Measurements from ENCODE around the gene PGK2.
"Not testable (repeated sequence)": the region's sequence is repeated elsewhere in the genome, so short reads cannot be mapped to it uniquely, and the experiment has no call there.

The PGK2 gene

DNA sequence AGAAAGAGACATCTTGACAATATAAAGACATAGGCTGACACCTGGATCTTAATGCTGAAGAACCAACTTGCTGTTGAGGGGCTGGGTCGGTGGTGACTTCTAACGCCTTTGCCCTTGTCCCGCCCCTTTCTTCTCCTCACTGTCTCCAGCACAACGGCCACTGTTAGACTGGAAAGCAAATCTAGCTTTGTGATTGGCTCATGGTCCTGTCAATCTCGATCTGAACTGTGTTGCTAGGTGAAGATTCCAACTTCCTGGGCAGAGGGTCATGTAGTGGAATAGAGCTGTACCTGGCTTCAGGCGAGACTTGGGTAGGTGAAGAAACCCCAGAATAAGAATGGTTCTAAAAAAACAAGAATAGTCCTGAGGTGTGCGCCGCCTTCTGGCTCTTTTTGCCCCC is at the start of gene PGK2:
Gene PGK2 (minus strand): TSS at position 110 of the 400 bp plus-strand sequence. CDS start 98 bp downstream, at position 12.
- no peak for DNase-seq

DNA sequence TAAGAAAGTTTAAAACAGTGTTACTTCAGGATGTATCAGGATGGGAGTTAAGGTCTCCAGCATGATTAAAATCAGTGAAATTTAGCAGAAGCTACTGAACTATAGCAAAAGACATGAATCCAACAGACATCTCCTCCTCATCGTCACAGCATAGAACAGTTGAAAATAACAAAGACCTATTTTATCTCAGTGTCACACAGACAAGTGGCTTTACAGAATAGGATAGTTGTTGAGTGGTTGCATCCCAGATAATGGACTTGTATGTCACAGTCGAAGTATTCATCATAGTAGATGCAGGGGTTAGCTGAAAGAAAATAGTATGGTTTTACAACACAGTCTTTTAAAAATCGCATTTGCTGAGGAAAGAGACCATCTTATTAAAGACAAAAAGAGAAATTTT is 48.1 kb upstream of the PGK2 start:
- DNase-seq, result no peak

DNA sequence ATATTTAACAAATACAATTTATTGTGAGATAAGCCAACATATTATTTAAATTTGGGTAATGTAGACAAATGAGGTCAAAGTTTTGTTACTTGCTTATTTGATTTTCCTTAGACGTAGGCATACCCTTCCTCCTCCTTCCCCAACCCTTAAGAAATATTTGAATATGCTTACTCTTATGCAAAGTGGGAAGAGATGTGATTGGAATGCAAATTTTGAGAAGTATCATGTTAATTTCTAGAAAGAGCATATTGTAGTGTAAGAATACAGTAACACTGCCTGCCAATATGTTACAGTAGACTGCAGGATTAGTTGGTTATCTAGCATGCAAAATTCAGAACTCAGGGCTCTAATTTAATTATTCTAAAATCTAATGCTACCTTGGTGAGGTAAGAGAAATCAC is 46.3 kb upstream of the PGK2 start:
- DNase-seq, result no peak

DNA sequence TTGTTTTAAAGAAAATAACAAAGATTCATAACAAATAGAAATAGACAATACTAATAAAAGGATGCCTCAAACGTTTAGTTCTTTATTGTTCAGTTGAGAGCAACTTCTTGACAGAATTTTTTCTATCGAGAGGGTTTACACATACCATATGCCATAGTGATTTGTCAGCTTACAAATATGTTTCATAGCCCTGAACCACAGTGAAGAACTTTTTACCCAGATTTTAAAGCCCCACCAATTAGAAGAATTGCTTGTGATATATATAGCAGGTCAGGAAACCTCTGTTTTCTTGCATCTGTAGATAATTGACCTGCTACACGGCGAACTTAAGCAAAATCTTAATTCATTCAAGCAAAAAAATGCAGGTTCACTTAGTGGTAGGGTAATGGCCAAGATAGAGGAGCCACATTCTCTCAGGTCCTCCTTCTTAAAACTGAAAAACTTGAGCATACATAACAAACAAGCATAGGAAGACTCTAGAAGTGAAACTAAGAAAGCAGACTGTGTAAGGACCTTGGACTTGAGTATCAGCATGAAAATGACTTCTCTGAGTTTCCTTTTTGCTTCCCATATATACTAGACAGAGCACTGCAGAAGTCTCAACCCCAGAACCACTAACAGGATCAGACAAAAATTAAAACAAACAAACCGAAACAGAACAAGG is 39.8 kb upstream of the PGK2 start:
- no peak for DNase-seq

DNA sequence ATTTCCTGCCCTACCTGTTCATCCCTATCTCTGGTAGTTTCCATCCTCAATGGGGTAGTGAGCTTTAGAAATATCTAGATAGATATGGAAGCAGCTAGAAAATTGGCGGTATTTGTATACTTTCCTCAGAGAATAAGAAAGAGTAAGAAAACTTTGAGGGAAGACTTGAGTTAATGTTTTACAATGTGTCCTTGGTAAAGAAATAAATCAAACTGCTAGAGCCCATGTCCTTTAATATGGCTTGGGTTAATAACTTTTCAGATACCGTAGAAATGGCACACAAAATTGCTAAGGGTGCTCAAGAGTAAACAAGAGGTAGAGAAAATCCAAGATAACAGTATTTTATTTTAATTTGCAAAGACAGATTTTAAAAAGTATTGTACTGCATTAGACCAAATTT is 28.1 kb upstream of the PGK2 start:
- no peak for DNase-seq

DNA sequence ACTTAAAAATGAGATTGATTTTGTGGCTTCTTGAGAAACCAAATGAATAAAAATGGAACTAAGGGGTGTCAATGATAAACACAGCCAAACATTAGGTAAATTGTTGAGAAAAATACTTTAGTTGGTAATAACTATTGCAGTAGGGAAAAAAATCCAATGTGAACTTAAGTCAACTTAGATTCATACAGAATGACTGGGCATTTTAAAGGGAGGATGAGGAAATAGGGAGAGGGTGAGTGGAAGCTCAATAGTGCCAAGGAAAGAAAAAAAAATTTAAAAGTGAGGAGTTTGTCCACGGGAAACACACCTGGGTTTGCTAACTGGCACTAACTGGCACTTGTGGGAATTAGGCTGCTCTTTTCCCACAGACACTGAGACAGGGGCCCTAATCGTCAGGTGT is 26.2 kb upstream of the PGK2 start:
- no peak for DNase-seq

DNA sequence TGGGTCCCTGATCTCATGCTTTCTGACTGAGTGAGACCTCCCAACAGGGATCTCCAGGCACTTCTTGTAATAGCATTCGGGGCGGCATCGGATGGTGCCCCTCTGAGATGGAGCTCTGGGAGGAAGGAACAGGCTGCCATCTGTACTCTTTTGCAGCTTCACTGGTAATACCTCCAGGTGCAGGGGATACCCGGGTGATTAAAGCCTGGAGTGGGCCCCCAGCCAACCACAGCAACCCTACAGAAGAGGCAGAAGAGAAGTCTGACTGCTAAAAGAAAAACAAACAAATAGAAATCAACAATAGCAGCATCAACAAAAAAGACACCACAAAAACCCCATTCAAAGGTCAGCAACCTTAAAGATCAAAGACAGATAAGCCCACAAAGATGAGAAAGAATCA is 19.1 kb upstream of the PGK2 start:
- DNase-seq, result no peak

DNA sequence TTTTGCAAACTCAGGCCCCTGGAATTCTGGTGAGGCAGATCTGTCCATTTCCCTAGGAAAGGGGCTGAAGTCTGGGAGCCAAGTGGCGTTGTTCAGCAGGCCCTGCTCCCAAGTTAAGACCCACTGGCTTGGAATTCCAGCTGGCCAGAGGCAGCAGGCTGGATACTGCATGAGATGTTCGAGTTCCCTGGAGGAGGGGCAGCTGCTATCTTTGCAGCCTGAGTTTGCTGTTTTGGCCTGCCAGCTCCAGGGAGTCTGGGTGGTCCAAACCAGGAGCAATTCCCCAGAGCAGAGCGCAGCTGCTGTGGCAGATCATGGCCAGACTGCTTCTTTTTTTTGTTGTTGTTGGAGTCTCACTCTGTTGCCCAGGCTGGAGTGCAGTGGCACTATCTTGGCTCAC is 18.2 kb upstream of the PGK2 start:
- DNase-seq, result no peak

DNA sequence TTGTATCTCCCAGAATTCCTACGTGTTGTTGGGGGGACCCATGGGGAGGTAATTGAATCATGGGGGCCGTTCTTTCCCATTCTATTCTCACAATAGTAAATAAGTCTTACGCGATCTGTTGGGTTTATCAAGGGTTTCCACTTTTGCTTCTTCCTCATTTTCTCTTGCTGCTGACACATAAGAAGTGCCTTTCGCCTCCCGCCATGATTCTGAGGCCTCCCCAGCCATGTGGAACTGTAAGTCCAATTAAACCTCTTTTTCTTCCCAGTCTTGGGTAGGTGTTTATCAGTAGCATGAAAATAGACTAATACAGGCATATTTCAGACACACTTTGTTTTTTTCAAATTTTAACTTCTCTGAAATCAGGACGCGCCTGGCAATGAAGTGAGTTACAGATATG is 14.4 kb upstream of the PGK2 start:
- DNase-seq, result no peak

DNA sequence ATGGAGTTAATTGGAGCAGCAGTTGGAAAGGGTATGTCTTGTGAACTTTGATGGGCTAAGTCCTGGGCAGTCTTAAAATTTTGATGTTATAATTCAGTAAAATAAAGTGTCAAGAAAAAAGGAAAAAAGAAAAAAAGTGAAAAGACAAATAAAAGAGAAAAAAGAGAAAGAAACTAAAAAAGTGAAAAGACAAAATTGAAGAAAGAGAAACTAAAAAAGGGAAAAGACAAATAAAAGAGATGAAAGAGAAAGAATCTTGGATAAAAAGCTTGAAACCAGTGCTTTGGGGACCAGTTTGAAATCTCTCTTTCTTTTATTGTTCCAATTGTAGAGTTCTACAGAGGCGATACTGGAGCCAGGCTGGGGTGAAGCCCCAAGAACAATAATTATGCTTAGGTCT is 12.0 kb upstream of the PGK2 start:
- DNase-seq, result no peak

DNA sequence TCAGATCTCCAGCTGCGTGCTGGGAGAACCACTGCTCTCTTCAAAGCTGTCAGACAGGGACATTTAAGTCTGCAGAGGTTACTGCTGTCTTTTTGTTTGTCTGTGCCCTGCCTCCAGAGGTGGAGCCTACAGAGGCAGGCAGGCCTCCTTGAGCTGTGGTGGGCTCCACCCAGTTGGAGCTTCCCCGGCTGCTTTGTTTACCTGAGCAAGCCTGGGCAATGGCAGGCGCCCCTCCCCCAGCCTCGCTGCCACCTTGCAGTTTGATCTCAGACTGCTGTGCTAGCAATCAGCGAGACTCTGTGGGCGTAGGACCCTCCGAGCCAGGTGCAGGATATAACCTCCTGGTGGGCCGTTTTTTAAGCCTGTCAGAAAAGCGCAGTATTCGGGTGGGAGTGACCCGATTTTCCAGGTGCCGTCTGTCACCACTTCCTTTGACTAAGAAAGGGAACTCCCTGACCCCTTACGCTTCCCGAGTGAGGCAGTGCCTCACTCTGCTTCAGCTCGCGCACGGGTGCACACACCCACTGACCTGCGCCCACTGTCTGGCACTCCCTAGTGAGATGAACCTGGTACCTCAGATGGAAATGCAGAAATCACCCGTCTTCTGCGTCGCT is 9.9 kb upstream of the PGK2 start:
- not testable (repeated sequence) for DNase-seq

DNA sequence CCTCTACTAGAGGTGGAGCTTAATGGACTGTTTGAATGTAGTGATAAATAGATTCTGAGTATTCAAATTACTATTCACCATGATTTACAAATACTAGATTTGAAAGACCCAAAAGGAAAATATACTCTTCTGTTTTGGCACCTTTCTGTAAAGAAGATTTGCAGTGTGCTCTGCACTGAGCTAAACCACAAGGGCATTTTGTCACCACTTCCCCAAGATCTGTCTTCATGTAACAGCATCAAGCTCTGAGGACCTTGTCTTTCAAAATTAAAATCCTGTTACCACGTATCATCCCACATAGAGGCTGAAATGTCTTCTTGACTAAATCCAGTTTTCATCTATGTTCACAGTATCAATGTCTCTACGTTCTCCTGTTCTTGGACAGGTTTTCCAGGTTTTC is 3.3 kb upstream of the PGK2 start:
- DNase-seq, result no peak

DNA sequence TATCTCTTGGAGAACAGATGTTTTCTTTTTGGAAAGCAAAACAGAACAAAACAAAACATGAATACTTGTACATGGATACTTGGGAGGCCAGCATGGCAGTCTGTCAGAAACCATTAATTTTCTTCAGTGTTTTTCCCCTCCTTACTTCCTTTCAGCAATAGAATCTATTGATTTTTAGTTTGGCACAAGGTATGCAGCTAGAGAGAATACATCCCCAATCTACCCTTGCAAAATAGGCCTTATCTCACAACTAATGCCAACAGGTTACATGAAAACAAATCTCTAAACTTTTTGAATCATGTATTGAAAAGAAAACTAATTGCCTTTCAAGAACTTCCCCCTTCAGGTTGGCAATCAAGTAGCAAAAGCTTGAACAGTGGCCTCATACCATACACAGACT is 2.8 kb downstream of the PGK2 start:
- no peak for DNase-seq

DNA sequence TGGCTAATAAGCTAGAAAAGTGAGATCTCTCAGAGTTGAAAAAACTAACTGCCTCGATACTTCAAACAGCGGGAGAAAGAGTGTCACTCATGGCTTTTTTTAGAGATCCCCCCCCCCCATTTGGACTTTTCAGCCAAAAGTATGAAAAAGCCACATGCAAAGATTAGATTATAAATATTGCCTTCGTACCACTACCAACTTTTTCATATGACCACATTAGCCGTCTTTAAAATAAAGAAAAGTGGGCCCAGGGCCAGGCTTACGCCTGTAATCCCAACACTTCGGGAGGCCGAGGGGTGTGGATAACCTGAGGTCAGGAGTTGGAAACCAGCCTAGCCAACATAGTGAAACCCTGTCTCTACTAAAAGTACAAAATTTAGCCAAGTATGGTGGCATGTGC is 4.4 kb downstream of the PGK2 start:
- no peak for DNase-seq

DNA sequence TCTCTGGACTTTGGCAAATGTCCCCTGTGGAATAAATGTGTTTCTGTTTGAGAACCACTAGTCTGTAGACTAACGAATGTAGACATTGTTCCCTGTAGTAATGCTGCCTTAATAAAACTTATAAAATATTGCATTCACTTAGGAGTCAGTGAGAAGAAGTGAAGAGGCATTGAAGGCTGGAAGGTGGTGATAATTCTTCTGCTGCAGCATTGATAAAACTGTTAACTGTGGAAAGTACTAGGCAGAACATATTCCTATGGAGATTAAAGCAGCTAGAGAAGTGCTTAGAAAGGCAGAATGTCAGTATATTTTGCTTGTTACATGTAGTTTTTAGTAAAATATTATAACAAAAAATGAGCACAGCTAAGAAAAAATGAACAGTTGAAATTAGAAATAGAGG is 4.8 kb downstream of the PGK2 start:
- DNase-seq, result no peak

DNA sequence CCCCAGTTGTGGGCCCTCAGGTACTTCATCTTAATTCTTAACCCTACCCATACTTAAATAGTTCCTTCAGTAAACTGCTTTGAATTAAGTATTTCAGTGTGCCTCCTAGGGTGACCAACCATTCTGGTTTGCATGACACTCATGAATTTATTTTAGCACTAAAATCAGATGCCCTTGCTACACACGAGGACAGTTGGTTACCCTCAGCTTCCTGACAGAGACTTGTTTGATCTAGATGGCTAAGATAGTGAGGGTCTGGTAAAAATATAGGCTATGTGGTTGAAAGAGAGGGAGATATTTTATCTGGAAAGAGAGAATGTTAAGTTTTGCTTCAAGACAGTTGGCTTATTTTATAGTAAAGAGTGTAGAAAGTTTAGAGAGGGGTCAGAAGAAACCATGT is 10.6 kb downstream of the PGK2 start:
- DNase-seq, result no peak

DNA sequence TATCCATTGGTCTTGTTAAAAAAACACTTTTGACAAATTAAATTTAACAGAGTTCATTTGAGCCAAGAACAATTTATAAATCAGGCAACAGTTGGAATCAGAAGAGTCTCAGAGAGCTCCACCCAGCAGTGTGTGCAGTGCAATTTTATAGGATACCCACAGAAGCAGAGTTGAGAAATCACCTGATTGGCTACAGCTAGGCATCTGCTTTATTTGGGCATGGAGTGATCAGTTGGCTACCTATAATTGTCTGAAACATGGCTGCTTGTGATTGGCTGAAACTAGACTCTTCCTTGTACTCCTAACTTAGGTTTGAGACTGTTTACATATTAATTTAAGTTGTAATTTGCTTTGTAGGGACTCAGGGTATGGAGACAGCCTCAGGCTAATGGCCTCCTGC is 12.0 kb downstream of the PGK2 start:
- DNase-seq, result no peak

DNA sequence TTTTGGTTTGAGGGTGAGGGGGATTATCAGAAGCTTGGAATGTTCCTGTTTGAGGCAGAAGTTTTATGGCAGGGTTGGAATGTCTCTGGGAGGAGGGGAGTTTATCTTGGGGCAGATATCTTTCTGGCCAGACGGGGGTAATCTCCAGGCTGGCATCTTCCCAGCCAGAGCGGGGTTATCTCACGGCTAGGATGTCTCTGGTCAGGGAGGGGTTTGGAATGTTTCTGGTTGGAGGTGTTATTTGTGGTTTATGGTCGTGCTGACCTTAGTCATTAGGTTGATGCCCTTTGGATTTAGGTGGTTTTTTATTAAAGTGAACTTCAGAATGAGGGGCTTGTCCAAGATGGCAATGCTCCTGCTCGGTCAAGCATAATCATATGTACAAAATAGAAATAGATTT is 14.8 kb downstream of the PGK2 start:
- DNase-seq, result no peak

DNA sequence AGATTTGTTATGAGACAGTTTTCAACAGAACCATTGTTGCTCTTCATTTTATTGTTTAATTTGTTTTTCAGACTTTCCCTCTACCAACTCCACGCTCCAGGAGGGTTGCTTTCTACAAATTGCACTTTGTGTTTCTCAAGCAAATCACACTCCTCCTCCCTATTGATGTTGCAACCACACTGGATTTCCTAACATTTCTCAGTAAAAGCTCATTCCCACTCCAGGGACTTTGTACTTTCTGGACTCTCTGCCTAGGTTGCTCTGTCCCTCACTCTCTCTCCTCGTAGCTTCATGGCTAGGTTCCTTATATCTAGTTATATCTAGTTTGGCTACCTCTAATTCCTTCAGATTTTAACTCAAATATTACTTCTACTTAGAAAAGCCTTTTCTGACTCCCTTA is 20.3 kb downstream of the PGK2 start:
- DNase-seq, result no peak

DNA sequence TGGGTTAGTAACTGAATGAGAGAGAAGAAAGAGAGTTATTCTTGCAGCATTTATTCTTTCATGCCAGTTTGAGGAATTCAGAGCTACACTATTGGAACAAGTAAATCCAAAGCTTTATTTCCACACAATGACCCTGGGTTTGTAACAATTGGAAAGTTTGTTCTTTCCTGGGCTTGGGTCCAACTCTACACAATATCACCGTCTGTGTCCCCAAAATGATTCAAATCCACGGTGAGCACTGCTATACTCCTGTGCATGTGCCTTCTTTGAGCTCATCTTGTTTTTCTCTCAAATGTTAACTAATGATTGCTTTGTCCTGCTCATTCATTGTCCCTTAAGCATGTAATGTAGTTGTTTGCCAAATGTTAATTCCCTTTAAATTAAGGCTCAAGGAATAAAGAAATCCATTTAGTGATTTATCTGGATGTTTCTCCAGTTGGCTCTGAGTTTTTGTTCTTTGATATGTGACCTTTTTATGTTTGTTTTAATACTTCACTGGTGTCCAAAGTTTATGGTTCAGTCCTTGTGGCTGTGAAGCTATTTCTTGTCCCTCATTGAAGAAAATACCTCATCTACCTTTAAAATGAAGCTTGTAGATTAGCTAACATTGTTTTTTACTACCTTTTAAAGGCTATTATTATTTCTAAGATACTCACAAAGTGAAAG is 22.4 kb downstream of the PGK2 start:
- DNase-seq, result no peak

DNA sequence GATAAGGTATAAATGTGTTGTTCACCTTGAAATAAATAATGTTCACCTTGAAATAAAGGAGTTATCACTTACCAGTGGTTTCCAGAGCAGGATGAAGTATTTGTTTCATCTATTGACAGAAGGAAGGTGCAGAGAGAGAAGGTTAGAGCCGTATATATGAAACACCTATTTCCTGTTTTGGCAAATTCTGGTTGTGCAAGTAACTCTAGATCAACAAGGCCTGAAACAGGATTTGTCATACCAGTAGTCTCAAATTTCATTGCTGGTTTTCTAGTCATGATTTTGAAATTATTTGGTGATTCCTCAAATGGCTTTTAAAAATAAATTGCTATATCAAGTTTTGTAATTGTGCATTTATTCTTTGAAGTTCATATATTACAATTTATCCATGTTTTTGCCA is 42.8 kb downstream of the PGK2 start, which contains the start of gene CRISP3:
Gene CRISP3 (minus strand): TSS at position 130 of the 400 bp plus-strand sequence. CDS start 21 bp downstream, at position 109.
- no peak for DNase-seq

DNA sequence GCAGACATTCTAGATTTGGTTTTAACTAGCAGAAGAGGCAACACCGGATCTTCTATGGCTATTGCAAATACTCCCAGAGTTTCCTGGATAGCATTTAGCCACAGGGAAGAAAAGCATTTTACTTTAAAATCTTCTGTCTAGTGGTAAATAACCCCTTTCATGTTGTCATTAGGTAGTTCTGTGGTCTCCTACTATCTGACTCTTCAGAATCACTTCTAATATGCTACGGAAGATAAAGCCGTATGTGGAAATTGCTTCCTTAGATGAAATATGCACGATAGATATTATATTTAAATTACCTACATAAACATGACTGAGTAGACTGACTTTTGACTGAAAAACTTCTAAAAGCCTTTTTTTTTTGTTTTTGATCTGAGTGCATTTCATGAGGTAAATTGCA is 43.7 kb downstream of the PGK2 start:
- DNase-seq, result no peak

DNA sequence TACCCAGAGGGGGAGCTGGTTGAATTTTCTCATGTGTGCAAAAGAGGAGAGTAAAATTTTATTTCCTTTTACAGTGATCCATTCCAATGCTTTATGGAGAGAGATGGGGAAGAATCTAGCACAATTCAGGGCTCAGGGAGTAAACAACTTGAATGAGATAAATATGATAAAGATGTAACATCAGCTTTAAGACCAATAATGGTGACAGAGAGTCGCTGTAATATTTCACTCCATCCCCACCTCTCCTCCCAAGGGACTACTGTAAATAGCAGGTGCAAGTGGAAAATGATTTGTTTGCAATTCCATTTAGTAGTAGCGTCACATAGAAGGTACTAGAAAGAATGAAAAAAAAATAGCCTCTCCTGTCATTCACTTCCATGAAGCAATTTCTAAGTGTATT is 47.7 kb downstream of the PGK2 start:
- peak; percentile 82 for DNase-seq

DNA sequence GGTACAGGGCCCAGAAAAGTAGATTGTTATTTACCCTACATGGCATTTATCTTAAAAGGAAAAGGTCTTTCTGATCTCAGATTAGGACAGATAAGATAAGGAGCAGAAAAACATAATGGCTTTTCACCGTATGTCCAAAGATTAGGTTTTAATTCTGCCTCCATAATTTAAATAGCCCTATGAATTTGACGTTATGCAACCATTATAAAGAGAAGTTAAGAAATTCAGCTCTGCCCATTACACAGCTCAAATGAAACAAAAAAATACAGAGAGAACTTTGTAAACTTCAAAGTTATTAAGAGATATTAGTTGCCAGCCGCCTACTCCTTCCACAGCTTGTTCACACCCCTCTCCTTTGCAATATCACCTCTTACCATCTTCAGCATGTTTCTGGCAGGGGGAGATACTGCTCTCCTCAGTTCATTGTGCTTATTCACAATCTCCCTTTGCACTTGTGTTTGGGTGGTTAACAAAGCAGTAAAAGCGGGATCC is 51.0 kb downstream of the PGK2 start:
- DNase-seq, result no peak

Measured in NCI-H187 treated with DMSO at 0.1 percent for 48 hours (cell line).